GM21528 (cell line): ENCODE measurements around the gene HSD17B4.
"Not testable (repeated sequence)": the region's sequence is repeated elsewhere in the genome, so short reads cannot be mapped to it uniquely, and the experiment has no call there.

Experiments
- ATAC-seq: cut with Tn5 transposase; IDR thresholded peaks from one replicate; pipeline ENCODE4 v1.9.1; 2021; ENCODE audit warnings: mild to moderate bottlenecking, moderate library complexity; ENCODE audit not compliant: unreplicated experiment, low FRiP score

The HSD17B4 gene

GRCh38 chr5:119473241-119473640, 20.9 kb downstream of the HSD17B4 start:
- no peak for ATAC-seq

- ATAC-seq = no peak
Observed at GRCh38 chr5:119476341-119476740, 24.0 kb downstream of the HSD17B4 start.

- ATAC-seq = no peak
Observed at GRCh38 chr5:119478781-119479180, 26.5 kb downstream of the HSD17B4 start.

- not testable (repeated sequence) for ATAC-seq
Observed at GRCh38 chr5:119480629-119481028, 28.3 kb downstream of the HSD17B4 start.

- ATAC-seq = no peak
Observed at GRCh38 chr5:119483155-119483554, 30.9 kb downstream of the HSD17B4 start.

GRCh38 chr5:119484884-119485283, 32.6 kb downstream of the HSD17B4 start:
- no peak for ATAC-seq

GRCh38 chr5:119501671-119502179, 49.4 kb downstream of the HSD17B4 start:
- ATAC-seq = no peak

GRCh38 chr5:119503939-119504338, 51.6 kb downstream of the HSD17B4 start:
- ATAC-seq = not testable (repeated sequence)

- no peak for ATAC-seq
Observed at GRCh38 chr5:119512277-119512676, 60.0 kb downstream of the HSD17B4 start.

- no peak for ATAC-seq
Observed at GRCh38 chr5:119515192-119515591, 62.9 kb downstream of the HSD17B4 start.

GRCh38 chr5:119517115-119517514, 64.8 kb downstream of the HSD17B4 start:
- not testable (repeated sequence) for ATAC-seq

GRCh38 chr5:119521232-119521631, 68.9 kb downstream of the HSD17B4 start:
- ATAC-seq = no peak

GRCh38 chr5:119522841-119523240, 70.5 kb downstream of the HSD17B4 start:
- ATAC-seq = no peak

- ATAC-seq = no peak
Observed at GRCh38 chr5:119524485-119524884, 72.2 kb downstream of the HSD17B4 start.

- no peak for ATAC-seq
Observed at GRCh38 chr5:119527351-119527750, 75.1 kb downstream of the HSD17B4 start.

- ATAC-seq = no peak
Observed at GRCh38 chr5:119529811-119530210, 77.5 kb downstream of the HSD17B4 start.

- no peak for ATAC-seq
Observed at GRCh38 chr5:119532637-119533036, 80.3 kb downstream of the HSD17B4 start.

GRCh38 chr5:119537704-119538103, 85.4 kb downstream of the HSD17B4 start:
- ATAC-seq = peak; percentile 99

- no peak for ATAC-seq
Observed at GRCh38 chr5:119541716-119542115, 89.4 kb downstream of the HSD17B4 start.

GRCh38 chr5:119551819-119552218, 99.5 kb downstream of the HSD17B4 start:
- no peak for ATAC-seq

GRCh38 chr5:119554597-119554996, 102.3 kb downstream of the HSD17B4 start:
- ATAC-seq = no peak

- ATAC-seq = no peak
Observed at GRCh38 chr5:119570910-119571309, 118.6 kb downstream of the HSD17B4 start.

- ATAC-seq = no peak
Observed at GRCh38 chr5:119578937-119579336, 126.6 kb downstream of the HSD17B4 start.
